ENCODE measurements around the gene FHIT.

FHIT gene

GRCh38 chr3:60146121-60146520 lies 1105.1 kb downstream of the FHIT start:
- TF ChIP-seq CTCF (IDR thresholded peaks at IDR 0.05; ENCODE audit: borderline replicate concordance, control extremely low read depth, extremely low read depth, insufficient read depth, missing control alignments): no peak
- in situ Hi-C loops (cut with MboI; ENCODE audit: low sequenced_read_pairs, unreplicated experiment): no loop called here
- DNase-seq (ENCODE audit: low spot score): no peak

GRCh38 chr3:60144071-60144470 lies 1107.2 kb downstream of the FHIT start:
- in situ Hi-C loops (cut with MboI; ENCODE audit: low sequenced_read_pairs, unreplicated experiment): no loop called here
- DNase-seq (ENCODE audit: low spot score): no peak
- TF ChIP-seq CTCF (IDR thresholded peaks at IDR 0.05; ENCODE audit: borderline replicate concordance, control extremely low read depth, extremely low read depth, insufficient read depth, missing control alignments): no peak

GRCh38 chr3:60142009-60142408 lies 1109.2 kb downstream of the FHIT start:
- no peak for DNase-seq (ENCODE audit: low spot score)
- no peak for TF ChIP-seq CTCF (IDR thresholded peaks at IDR 0.05; ENCODE audit: borderline replicate concordance, control extremely low read depth, extremely low read depth, insufficient read depth, missing control alignments)
- in situ Hi-C loops (cut with MboI; ENCODE audit: low sequenced_read_pairs, unreplicated experiment): no loop called here

GRCh38 chr3:60140160-60140559 lies 1111.1 kb downstream of the FHIT start:
- TF ChIP-seq CTCF (IDR thresholded peaks at IDR 0.05; ENCODE audit: borderline replicate concordance, control extremely low read depth, extremely low read depth, insufficient read depth, missing control alignments): no peak
- DNase-seq (ENCODE audit: low spot score): no peak
- in situ Hi-C loops (cut with MboI; ENCODE audit: low sequenced_read_pairs, unreplicated experiment): no loop called here

GRCh38 chr3:60136601-60137000 lies 1114.7 kb downstream of the FHIT start:
- no peak for TF ChIP-seq CTCF (IDR thresholded peaks at IDR 0.05; ENCODE audit: borderline replicate concordance, control extremely low read depth, extremely low read depth, insufficient read depth, missing control alignments)
- DNase-seq (ENCODE audit: low spot score): no peak
- in situ Hi-C loops (cut with MboI; ENCODE audit: low sequenced_read_pairs, unreplicated experiment): no loop called here

- DNase-seq (ENCODE audit: low spot score): no peak
- no peak for TF ChIP-seq CTCF (IDR thresholded peaks at IDR 0.05; ENCODE audit: borderline replicate concordance, control extremely low read depth, extremely low read depth, insufficient read depth, missing control alignments)
- in situ Hi-C loops (cut with MboI; ENCODE audit: low sequenced_read_pairs, unreplicated experiment): no loop called here
Observed at GRCh38 chr3:60135474-60135873, 1115.8 kb downstream of the FHIT start.
